OCI-LY7 (cell line): ENCODE results near the gene TMEM184A. TPM values are rescaled to one million over a fixed set of nuclear protein-coding genes. Genes with fewer than 3 reads are reported as not detected.

Experiments used
- BruUV-seq: library from RNA; stranded (reverse); fragments of 400-500 nt; replicated peaks from 2 replicates; lab custom pipeline; 2021; lab: Mats Ljungman, UMichigan
- CTCF ChIA-PET: fragments of 300-600 bp; sonication (Branson Sonifier 250); formaldehyde crosslinking; loops from one replicate; lab custom pipeline; 2022; ENCODE audit warnings: antibody characterized with exemption; ENCODE audit not compliant: unreplicated experiment; lab: Charles Lee
- POLR2A ChIA-PET: fragments of 300-600 bp; sonication (Branson Sonifier 250); formaldehyde crosslinking; loops from one replicate; lab custom pipeline; 2022; ENCODE audit warnings: antibody characterized with exemption; lab: Charles Lee
- DNase-seq: peaks from one replicate; pipeline ENCODE4 v3.0.0-alpha.2; 2015; ENCODE audit warnings: low spot score
- H2AFZ ChIP-seq: fragments of 200-600 bp; sonication (generic), shearing (Covaris generic); 2 replicates; pipeline ENCODE4 v1.6.1; 2014; ENCODE audit warnings: mild to moderate bottlenecking, antibody characterized with exemption, low read length, moderate library complexity
- H3K27ac ChIP-seq: fragments of 200-600 bp; sonication (generic); 2 replicates; pipeline ENCODE4 v1.5.1; 2014; ENCODE audit warnings: mixed run types, low read depth, mild to moderate bottlenecking, moderate library complexity, low read length, inconsistent platforms; ENCODE audit not compliant: poor library complexity, severe bottlenecking
- H3K36me3 ChIP-seq: fragments of 200-600 bp; sonication (generic); 2 replicates; pipeline ENCODE4 v1.6.1; 2014; ENCODE audit warnings: mild to moderate bottlenecking, antibody characterized with exemption, low read length, moderate library complexity, mixed read lengths; ENCODE audit not compliant: insufficient read depth
- H3K4me1 ChIP-seq: fragments of 200-600 bp; sonication (generic); 2 replicates; pipeline ENCODE4 v1.5.1; 2014; ENCODE audit warnings: mild to moderate bottlenecking, low read length; ENCODE audit not compliant: insufficient read depth, poor library complexity, severe bottlenecking
- H3K4me2 ChIP-seq: fragments of 200-600 bp; sonication (generic); 2 replicates; pipeline ENCODE4 v1.6.1; 2014; ENCODE audit warnings: mild to moderate bottlenecking, low read length
- H3K4me3 ChIP-seq: fragments of 200-600 bp; sonication (generic); 2 replicates; pipeline ENCODE4 v1.5.1; 2014; ENCODE audit warnings: mild to moderate bottlenecking, low read depth, low read length; ENCODE audit not compliant: poor library complexity, severe bottlenecking
- H3K79me2 ChIP-seq: fragments of 200-600 bp; sonication (generic); 2 replicates; pipeline ENCODE4 v1.6.1; 2016; ENCODE audit warnings: low read depth, mild to moderate bottlenecking, low read length, moderate library complexity, mixed read lengths; ENCODE audit not compliant: insufficient read depth
- H3K9me2 ChIP-seq: fragments of 200-600 bp; sonication (generic); 2 replicates; pipeline ENCODE4 v1.6.1; 2016; ENCODE audit warnings: mild to moderate bottlenecking, low read length, mixed read lengths; ENCODE audit not compliant: insufficient read depth
- H3K9me3 ChIP-seq: fragments of 200-600 bp; sonication (generic); 2 replicates; pipeline ENCODE4 v1.6.1; 2014; ENCODE audit warnings: mild to moderate bottlenecking, mixed run types, low read length, mixed read lengths
- H4K20me1 ChIP-seq: fragments of 200-600 bp; sonication (generic); 2 replicates; pipeline ENCODE4 v1.6.1; 2014; ENCODE audit warnings: mild to moderate bottlenecking, antibody characterized with exemption, low read length, moderate library complexity, mixed read lengths; ENCODE audit not compliant: insufficient read depth
- EZH2phosphoT487 ChIP-seq: fragments of 200-600 bp; sonication (generic); IDR thresholded peaks from 2 replicates; pipeline ENCODE4 v1.6.1; 2018; ENCODE audit warnings: low read depth, borderline replicate concordance, mild to moderate bottlenecking, mixed run types, antibody characterized with exemption, low read length, moderate library complexity, mixed read lengths
- intact Hi-C: fragments of 100-400 bp; cut with micrococcal nuclease; formaldehyde crosslinking; loops from one replicate; pipeline ENCODE4 v1.10.0; 2022; ENCODE audit not compliant: unreplicated experiment
- total RNA-seq, 2 experiments: library from RNA; depleted of rRNA in 1 of 2; stranded (reverse); fragments of >200 nt in 1 of 2; shearing (Covaris generic) in 1 of 2; gene quantifications; 2 replicates each; pipeline ENCODE4 v1.2.3, GENCODE V29; 2014 to 2022
- TF ChIP-seq, protein P1 (sequence below): fragments of 200-600 bp; sonication (generic); conservative IDR thresholded peaks from 2 replicates; pipeline ENCODE4 v1.5.1; 2014; ENCODE audit warnings: mild to moderate bottlenecking, antibody characterized with exemption, low read length, moderate library complexity, mixed read lengths

Gene TMEM184A
- total RNA-seq, 2 experiments from 2014 or later, result 0.19 TPM; not detected in 1

DNA sequence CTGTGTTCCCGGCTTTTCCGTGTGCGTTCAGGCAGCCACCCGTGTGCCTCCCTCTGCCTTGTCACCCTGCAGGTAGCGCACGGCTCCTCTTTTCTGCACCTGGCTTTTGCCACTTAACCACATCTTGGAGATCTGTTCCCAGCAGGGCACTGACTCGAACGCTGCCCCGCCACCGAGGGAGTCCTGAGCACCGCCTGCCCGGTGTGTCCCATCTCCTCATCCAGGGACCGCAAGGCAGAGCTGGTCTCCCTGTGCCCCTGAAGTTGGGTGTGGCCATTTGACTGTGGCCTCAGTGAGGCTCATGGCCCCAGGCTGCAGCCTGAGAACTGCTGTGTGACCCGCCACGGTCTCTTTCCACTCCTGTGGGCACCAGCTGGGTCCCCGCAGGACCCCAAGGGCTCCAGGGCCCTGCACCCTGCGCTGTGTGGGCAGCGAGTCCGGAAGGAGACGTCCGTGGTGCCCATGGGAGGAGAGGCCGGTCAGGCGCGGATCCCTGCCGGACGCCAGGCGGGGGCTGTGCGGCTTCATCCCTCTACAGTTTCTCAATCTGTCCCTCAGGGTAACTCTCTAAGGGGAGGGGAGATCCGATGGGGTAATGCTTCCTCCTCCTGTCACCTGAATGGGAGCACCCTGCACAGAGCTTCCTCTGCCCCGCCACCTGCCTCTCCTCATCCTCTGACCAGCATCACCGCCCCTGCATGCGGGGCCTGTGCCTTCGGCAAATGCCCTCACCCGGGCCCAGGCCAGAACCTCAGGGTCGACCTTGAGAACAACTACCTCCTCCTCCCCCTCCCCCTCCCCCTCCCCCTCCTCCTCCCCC, 50.1 kb downstream of the TMEM184A start:
- peaks cover 35% of the 10 kb centered on the region for H3K79me2 ChIP-seq
- peaks cover 66% of the 10 kb centered on the region for H3K4me1 ChIP-seq
- H3K36me3 ChIP-seq, result peaks cover 26% of the 10 kb centered on the region
- BruUV-seq, result no TSS peak
- H2AFZ ChIP-seq, result no peak overlapping the region
- no peaks in the 10 kb centered on the region for H3K9me2 ChIP-seq
- H3K4me2 ChIP-seq, result peak overlapping the region; percentile 96
- intact Hi-C loops, result loop anchor here (1.0 to 5.0 kb wide), 7 partner anchors 25 to 479 kb away; partner anchors contain the start of genes MAFK and MICALL2
- ChIA-PET CTCF (interaction anchor here (0.6 kb wide), 1 partner anchor 36 kb away, joined by 3 read pairs; no protein-coding TSS in a partner anchor), POLR2A (interaction anchor here (1.6 to 1.7 kb wide), 2 partner anchors 9 to 14 kb away, joined by 5 to 8 read pairs; no protein-coding TSS in a partner anchor)
- H3K27ac ChIP-seq, result peak overlapping the region; percentile 90
- H3K4me3 ChIP-seq, result peak overlapping the region; percentile 100
- peaks cover 5% of the 10 kb centered on the region; the same call in 1 of the 2 replicates for H4K20me1 ChIP-seq
- no peaks in the 10 kb centered on the region for H3K9me3 ChIP-seq
- peak; percentile 92 for DNase-seq
- TF ChIP-seq, protein P1, sequence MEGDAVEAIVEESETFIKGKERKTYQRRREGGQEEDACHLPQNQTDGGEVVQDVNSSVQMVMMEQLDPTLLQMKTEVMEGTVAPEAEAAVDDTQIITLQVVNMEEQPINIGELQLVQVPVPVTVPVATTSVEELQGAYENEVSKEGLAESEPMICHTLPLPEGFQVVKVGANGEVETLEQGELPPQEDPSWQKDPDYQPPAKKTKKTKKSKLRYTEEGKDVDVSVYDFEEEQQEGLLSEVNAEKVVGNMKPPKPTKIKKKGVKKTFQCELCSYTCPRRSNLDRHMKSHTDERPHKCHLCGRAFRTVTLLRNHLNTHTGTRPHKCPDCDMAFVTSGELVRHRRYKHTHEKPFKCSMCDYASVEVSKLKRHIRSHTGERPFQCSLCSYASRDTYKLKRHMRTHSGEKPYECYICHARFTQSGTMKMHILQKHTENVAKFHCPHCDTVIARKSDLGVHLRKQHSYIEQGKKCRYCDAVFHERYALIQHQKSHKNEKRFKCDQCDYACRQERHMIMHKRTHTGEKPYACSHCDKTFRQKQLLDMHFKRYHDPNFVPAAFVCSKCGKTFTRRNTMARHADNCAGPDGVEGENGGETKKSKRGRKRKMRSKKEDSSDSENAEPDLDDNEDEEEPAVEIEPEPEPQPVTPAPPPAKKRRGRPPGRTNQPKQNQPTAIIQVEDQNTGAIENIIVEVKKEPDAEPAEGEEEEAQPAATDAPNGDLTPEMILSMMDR, result no peak
- TF ChIP-seq EZH2phosphoT487, result no peak

DNA sequence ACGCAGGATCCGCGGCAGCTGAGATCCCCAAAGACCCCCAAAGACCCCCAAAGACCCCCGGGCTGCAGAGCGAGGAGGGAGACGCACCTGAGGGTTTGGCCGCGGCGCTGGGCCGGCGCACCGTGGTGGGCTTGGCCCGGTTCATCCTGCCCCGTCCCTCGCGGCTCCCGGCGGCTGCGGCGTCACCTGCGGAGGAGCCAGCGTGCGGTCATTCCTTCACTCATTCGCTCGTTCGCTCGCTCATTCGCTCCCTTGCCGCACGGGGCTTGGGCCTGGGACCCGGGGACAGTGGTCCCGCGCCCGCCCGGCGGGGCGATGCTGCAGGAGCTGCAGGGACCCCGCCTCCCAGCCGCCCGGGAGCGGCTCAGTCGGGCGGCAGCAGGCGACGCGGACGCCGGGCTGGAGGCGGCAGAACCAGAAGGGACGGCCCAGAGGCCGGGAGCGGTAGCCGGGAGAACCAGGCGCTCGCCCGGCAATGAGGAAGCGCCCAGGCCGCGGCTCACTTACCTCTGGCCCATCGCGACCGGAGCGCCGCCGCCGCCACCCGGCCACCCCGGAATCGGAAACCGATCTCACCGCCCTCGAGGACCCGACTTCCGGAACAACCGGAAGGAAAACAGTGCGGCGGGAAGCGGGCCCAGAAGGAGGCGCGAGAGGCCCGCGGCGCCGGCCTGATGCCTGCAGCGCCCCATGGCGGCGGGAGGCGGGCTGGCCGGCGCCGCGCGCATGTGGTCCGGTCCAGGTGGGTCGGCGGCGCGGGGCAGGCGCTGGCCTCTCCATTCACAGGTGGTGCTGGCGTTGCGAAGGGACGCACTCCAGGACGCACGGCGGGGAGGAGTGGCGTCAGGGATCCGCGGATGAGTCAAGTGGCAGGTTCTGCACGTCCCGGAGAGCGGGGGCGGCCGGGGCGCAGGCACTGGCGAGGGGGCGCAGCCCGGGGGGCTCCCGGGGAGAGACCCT, 51.9 kb downstream of the TMEM184A start, which contains the start of gene INTS1:
Gene INTS1 (minus strand): TSS at position 574 of the 960 bp plus-strand sequence. CDS start 429 bp downstream, at position 145.
- H3K4me3 ChIP-seq, result peak within 1 kb of the TSS; percentile 100
- intact Hi-C loops, result loop anchor here (1.0 to 2.0 kb wide), 2 partner anchors 27 to 66 kb away; partner anchors contain the start of genes MAFK and PSMG3
- H2AFZ ChIP-seq, result no peak within 1 kb of the TSS
- peaks cover 5% of the 10 kb centered on the region; the same call in 1 of the 2 replicates for H4K20me1 ChIP-seq
- no peaks in the 10 kb centered on the region for H3K9me3 ChIP-seq
- BruUV-seq, result TSS peak; percentile 44
- H3K9me2 ChIP-seq, result no peaks in the 10 kb centered on the region
- H3K4me2 ChIP-seq, result peak within 1 kb of the TSS; percentile 96
- ChIA-PET POLR2A (interaction anchor here (0.7 to 1.7 kb wide), 2 partner anchors 10 to 1339 kb away, joined by 4 to 8 read pairs; no protein-coding TSS in a partner anchor), CTCF (no interaction called here)
- peak within 1 kb of the TSS; percentile 90 for H3K27ac ChIP-seq
- TF ChIP-seq, protein P1, result peak; percentile 84
- TF ChIP-seq EZH2phosphoT487, result no peak
- H3K79me2 ChIP-seq, result peaks cover 35% of the 10 kb centered on the region
- peaks cover 48% of the 10 kb centered on the region for H3K4me1 ChIP-seq
- DNase-seq, result peak; percentile 94
- peaks cover 44% of the 10 kb centered on the region for H3K36me3 ChIP-seq
